SKM-1 treated with dmso at 0.1 percent for 144 hours (cell line): Measurements from ENCODE around the gene FXYD6.
"Not testable (repeated sequence)": the region's sequence is repeated elsewhere in the genome, so short reads cannot be mapped to it uniquely, and the experiment has no call there.

ENCODE experiments used
- DNase-seq: peaks from one replicate; lab custom pipeline; 2025; ENCODE audit not compliant: unreplicated experiment; lab: John Stamatoyannopoulos, UW

FXYD6 gene, protein sequence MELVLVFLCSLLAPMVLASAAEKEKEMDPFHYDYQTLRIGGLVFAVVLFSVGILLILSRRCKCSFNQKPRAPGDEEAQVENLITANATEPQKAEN

DNA sequence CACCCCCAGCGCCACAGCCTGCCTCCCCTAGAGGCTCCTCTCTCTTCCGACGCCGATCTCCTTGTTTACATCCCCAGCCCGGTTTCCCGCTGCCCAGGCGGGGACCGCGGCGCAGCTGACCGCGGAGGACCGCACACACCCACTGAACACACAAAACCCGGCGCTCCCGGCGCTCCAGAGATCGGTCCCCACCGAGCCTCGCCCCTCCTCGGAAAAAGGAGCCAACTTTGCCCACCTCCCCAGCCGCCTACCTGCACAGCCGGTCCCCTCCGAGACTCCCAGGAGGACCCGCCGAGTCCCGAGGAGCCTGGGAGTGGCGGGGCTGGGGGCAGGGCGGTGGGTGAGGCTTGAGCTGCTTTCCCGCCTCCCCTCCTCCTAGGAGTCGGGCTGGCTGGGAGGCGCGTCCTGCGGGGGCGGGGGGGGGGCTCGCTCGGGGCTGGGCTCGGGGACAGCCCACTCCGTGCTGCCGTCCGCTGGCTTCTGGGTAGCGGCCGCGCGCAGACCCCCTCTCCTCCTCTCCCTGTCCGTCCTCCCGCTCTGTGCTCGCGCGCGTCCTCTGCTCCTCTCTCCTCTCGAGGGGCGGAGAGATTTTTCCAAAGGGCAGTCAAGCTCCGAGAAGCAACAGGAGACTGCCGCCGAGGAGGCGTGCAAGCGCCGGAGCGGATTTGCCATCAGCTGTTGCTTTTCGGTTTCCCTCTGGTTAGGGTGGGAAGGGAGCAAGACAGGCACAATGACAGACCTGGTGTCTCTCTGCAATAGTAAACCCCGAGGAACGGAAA lies at the start of gene FXYD6:
Gene FXYD6, minus strand, starts transcription at position 318 of the 779 bp plus-strand sequence. CDS start 33,882 bp downstream, outside the sequence.
- DNase-seq, result no peak

DNA sequence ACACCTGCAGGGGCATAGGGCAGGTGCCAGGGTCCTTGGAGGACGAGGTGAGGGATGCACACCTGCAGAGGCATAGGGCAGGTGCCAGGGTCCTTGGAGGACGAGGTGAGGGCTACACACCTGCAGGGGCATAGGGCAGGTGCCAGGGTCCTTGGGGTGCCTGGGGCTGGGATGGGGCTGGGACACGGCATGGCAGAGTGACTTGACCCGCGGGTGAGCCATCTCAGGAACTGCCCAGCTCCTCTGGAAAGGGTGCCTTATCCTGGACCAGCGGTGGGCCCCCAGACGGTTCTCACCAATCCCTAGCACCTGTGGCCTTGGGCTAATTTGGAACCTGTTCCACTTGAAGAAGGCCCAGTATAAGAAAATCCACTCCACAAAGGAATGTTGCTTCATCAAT lies 49.7 kb upstream of the FXYD6 start:
- DNase-seq, result not testable (repeated sequence)

DNA sequence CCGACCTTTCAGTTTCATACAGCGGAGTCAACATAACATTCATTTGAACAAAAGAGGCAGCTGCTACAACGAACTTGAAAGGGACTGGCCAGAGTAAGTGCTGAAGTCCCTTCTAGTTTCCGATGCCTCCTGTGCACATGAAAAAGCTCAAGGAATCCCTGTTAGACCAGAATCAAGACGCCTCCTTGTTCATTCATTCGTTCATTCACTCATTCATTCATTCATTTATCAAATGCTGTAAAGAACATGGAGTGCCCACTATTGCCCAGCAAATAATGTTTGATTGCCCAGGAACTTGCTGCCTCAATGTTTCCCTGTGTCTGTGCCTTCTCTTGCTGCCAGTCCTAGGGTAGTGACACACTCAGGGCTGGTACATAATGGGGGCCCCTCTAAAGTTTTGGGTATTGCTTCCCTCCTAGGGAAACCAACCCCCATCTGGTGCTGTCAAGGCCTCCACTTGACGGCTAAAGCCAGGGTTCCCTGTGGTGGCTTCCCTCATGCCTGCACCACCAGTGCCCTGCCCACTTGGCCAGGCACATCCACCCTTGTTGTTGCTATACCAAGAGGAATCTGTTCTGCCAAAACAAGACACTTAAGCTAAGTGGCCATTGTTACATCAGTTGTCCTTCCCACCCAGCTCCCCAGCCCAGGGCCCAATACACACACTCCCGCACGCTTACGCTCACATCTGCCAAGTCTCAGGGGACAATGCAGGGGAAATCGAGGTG lies 48.9 kb upstream of the FXYD6 start:
- DNase-seq, result no peak

DNA sequence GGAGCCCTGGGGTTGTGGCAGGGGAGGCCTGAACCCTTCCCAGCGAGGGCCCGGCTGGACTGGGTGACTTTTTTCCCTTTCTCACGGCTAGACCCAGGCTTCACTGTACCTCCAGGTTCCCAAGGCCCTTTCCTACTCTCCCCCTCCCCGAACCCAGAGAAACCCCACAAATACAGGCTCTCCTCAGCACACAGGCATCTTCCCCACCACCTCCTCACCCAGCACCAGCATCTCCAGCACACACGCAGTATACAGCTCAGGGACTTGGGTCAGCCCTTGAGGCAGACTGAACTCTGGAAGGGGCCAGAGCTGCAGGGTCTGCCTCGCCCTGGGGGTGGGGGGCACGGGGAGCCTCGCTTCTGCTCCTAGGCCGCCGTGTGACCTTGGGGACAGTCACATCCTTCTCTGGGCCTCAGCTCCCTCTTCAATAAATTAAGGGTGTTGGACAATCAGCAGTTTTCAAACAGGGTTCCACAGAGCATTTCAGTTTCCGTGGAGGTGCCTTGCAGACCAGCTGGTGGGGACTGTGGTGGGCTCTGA lies 48.2 kb upstream of the FXYD6 start:
- DNase-seq, result no peak

DNA sequence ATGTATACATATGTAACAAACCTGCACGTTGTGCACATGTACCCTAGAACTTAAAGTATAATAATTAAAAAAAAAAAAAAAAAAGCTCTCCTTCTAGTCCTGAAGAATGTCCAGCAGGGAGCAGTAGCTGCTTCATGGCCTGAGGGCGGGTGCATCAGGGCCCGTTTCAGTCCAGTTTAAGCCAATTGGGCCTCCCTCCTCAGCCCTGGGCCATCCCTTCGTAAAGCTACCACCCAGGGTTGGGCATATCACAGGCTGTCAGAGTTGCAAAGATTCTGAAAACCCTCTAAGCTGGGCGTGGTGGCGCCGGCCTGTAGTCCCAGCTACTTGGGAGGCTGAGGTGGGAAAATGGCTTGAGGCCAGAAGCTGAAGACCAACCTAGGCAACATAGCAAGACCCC lies 47.3 kb upstream of the FXYD6 start:
- DNase-seq, result no peak

DNA sequence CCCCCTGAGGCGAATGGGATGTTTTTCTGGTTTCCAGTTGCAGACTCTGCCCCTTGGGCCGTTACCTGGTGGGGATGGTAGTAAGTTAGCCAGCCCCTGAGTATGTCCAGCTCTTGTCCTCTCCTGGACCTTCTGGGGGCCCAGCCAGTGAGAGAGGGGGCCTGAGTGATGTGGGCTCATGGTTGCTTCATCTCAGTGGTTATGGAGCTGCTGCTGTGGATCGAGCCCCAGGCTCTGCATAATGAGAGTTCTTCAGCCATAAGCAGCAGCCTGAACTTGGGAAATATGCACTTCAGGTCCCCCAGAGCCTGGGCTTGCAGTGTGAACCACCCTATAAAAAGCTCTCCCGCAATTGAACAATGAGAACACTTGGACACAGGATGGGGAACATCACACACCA lies 46.8 kb upstream of the FXYD6 start:
- no peak for DNase-seq

DNA sequence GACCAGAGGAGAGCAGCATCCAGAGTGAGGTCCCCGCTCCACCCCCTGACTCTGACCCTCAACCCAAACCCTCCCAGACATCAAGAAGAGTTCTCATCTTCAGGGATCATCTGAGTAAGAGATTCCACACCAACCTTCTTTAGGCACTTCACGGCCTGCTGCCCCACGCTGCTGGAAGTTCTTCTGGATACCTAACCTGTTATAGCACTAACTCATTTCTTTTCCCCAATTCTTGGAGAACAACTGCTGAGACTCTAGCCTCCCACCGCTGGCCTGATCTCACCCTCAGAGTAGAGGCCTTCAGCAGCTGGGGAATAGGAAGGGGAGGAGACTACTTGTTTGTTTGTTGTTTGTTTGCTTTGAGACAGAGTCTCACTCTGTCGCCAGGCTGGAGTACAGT lies 45.4 kb upstream of the FXYD6 start:
- no peak for DNase-seq

DNA sequence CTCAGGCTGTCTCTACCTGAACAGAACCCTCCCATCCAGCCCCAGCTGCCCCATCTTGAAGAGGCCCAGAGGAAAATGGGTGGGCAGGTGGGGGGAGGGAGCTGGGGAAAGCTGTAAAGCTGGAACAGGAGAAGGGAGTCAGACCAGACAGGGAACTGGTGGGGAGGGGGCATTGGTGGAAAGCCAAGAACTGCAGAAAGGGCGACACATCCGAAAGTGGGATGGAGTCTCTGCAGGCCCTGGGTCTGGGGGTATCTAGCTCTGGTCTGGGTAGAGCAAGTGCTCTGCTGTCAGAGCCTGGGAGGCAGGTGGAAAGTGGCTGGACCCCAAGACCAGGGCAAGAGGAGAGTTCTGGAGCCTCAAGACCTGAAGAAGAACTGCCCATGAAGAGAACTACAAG lies 45.0 kb upstream of the FXYD6 start:
- no peak for DNase-seq

DNA sequence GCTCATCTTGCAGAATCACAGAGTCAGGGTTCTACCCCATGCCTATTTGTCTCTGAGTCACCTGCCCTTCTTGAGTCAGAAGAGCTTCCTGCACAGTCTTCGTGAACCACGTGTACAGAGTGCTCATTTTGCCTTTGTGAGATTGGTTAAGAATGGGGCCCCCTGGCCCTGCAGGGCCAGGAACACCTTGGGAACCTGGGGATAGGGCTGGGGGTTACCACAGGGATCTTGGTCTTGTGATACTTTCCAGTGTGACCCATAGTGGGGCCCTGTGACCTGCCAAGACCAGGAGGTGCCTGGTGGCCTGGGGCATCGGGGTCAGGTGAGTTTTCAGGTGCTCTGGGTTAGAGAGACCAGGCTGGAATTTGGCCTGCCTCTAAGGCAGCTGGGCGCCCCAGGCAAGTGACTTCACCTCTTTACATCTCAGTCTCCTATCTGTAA lies 43.3 kb upstream of the FXYD6 start:
- no peak for DNase-seq

DNA sequence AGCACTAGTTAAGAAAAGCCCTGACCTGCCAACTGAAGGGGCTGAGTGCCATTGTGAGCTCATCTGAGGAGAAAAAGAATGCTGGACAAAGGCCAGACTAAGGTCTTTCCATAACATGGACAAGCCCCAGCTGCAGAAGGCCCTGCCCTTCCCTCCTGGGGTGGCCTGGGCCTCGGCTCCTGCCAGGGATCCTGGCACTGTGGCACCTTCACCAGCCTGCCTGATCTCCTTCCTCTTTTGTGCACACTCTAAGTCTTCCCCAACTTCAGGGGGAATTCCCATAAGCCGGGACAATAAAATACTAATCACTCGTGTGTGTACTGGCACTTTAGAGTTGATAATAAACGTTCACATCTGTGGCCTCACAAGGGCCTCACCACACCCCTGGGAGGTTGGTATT lies 42.9 kb upstream of the FXYD6 start:
- no peak for DNase-seq

DNA sequence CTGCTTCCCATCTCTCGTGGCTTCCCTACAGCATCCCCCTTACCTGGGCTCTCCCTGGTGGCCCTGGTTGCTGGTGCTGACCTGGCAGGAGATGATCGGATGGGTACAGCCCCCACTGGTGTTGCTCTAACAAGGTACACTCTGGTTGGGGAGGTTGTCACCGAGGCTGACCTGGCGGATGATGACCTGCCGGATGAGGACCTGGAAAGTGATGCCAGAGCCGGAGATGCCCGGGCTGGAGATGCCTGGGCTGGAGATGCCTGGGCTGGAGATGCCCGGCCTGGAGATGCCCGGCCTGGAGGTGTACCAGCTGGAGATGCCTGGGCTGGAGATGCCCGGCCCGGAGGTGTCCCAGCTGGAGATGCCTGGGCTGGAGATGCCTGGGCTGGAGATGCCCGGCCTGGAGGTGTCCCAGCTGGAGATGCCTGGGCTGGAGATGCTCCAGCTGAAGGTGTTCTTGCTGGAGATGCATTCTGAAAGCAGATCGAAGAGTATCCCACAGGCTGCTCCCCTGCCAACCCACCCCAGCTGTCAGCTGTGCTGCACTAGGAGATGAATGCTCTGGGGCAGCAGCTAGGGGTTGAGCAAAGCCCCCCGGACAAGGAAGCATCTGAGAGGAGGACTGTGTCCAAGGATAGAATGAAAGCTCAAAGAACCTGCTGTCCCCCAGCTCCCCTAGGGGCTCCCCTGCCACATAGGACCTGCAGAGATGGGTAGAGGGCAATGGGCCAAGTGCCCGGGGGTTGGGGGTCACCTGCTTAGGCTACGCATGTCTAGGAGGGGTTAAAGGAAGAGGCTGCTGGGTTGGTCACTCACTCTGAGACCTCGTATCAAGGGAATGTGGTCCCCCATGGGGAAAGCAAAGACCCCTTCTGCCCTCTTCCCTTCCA lies 42.2 kb upstream of the FXYD6 start:
- no peak for DNase-seq

DNA sequence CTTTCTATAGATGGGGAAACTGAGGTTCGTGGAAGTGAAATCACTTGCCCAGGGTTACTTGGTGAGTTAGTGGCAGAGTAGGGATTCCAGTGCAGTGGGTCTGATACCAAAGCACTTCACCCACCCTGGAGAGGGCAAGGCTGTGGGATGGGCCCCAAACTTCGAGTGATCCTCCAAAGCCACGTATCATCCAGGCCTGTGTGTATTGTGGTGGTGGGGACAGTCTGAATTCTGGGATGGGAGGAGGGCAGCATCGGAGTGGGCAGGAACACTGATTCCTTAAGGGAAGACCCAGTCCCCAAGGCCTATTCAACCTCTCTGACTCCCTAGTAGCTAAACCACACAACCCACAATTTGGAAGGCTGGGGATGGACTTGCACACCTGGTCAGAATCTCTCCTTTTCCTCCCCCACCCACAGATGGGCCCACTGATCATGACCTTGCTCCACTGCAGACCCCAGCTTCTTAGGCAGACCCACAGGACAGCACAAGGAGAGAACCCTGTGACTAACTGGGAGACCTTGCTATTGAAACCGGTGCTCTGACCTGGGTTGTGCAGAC lies 41.2 kb upstream of the FXYD6 start:
- DNase-seq, result no peak

DNA sequence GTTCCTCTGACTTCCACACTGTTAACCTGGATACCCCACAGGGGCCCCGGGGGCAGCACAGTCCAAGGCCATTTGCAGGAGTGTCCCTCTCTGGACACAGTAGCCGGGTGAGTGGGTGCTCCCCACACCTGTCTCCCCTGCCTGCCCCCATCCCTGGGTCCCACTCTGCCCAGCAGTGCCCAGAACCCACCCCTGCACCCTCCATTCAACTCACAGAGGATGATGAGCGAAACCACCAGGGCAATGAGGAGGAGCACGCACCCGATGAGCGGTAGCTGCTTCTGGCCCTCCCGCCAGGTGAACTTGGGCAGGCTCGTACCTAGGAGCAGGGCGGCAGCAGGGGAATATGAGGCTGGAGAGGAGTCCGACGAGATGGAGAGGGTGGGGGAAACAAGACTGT lies 40.5 kb upstream of the FXYD6 start:
- no peak for DNase-seq

DNA sequence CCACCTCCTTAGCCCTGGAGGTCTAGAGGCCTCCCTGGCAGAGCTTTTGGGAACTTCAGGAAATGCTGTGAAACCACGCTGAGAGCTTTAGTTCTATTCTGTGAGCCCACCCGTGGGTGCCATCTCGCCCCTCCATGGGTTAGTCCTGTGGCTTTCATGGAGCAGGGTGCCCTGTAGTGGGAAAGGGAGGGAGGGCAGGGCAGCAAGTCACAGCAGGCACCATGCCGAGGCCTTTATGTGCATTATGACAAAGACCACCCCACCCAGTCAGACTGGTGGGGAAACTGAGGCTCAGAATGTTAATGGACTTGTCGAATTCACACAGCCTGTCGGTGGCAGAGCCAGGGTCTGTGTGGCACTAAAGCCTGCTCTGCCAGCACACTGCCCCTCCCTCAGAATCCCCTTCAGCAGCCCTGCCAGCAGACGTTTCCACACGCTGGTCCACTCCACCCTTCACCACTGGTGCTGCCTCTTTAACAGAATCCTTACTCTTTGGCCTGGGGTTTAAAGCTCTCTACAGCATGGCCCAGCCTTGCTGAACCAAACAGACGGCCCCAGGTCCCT lies 39.3 kb upstream of the FXYD6 start:
- DNase-seq, result no peak

DNA sequence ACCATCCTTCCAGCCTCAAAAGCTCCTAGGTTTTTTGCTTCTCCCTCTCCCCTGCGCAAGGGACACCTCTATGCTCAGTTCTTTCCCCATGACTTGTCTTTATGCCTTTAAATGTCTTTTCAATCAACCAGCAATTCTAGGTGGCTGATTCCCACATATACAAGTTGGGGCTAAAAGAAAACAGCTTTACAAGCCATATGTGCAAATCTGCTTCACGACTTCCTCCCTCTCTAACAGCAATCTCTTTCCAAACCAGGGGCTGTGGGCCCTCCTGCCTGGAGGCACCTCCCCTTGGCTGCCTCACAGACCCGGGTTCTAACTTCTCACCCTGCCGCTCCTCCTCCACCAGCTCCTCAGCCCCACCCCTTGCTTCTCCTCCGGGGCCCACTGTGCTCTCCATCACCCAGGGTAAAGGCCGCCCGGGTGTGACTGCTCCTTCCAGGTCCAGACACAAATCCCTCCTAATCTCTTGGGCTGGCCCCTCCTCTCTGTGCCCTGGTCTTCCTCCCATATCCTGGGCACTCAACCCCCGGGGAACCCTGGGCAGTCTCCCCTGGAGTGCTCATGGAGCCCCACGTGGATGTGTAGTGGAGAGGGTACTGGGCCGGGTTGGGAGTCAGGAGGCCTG lies 38.6 kb upstream of the FXYD6 start:
- DNase-seq, result no peak

DNA sequence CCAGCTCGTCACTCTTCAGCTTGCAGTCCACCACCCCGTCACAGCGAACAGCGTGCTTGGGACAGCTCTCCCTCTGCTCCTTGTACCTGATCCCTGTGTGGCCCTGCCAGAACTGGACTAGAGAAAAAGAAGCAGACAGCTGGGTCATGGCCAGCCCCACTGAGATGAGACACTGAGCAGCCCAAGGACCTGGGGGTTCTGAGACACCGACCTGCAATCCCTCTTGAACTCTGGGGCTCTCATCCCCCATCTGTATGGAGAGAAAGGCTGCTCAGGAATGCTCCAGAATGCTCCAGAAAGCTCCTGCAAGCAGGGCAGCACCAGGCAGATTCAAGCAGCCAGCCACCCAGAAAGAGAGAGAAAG lies 37.9 kb upstream of the FXYD6 start:
- DNase-seq, result no peak

DNA sequence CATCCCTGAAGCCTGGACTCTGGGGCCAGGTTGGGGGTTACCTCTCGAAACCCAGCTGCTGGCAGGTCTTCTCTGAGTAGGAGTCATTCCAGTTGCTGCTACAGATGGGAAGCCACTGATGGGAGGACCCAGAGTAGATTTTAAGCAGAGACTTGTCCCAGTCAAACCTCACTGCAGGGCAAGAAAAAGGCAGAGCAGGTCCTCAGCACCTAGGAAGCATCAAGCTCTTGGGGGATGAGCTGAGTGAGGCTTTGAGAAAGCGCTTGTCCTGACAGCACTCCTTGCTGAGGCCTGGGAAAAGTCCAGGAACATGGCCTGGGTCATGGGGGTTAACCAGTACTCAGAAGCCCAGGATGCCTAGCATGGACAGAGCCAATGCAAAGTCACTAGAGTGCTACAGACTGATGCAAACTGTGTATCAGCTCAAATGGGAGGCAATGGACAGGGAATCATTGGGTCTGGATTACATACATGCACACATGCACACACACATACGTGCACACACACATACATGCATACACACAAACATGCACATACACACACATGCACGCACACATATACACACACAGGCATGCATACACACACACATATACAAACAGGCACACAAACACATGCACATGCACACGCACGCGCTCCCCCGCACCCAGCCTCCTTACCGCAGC lies 37.4 kb upstream of the FXYD6 start:
- DNase-seq, result no peak

DNA sequence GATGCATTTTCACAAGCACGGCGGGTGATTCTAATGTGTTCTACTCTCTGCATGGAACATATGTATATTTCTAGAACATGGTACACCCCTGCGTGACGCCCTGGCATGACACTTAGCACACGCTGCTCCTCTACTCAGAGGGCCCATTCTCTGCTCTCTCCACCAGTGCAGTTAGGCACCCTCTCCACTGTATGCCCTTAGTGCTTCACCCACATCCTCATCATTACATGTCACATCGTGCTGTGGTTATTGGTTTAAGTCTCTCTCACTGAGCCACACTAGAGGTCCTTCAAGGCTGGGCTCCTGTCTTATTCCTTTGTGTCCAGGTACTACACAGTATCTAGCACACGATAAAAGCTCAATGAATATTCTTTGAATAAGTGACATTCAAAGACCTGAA lies 36.0 kb upstream of the FXYD6 start:
- DNase-seq, result no peak

DNA sequence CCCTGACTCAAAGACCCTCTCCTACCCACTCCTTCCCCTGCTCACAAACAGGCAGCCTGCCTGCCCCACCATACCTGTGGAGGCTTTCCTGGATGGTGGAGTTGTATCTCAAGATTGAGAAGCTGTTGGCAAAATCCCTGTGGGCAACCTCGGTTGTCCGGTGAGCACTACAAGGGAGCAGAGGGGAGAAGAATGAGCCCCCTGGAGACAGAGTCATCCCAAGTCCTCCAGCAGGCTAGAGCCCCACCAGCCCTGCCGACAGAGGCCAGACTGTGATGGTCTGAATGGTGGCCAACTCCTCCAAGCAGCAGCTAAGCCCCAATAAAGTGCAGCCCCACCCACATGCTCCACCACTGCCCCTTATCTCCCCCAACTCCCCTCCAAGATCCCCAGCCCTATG lies 35.2 kb upstream of the FXYD6 start:
- DNase-seq, result no peak
